ENCODE data around the gene SND1.

GRCh38 chr7:127993987-127994386 lies 342.0 kb downstream of the SND1 start:
- no peak for TF ChIP-seq CTCF (IDR thresholded peaks at IDR 0.05)
- no peak for TF ChIP-seq POLR2A (IDR thresholded peaks at IDR 0.05)
